K562 (cell line): ENCODE results near the gene GIGYF1. TPM values are rescaled to one million over a fixed set of nuclear protein-coding genes. Genes with fewer than 3 reads are reported as not detected.
A peak's percentile ranks its signal among the peaks of the same experiment; 100 is the strongest.

Experiments
- ARNT ChIP-seq, 2 experiments: fragments of 450-650 bp; IDR thresholded peaks; 2 replicates each; pipeline ENCODE4 v1.6.1; 2016; ENCODE audit warnings: mild to moderate bottlenecking in 1 of 2
- CCNT2 ChIP-seq: IDR thresholded peaks from 2 replicates; pipeline ENCODE4 v1.6.1; 2011; ENCODE audit warnings: borderline replicate concordance, low read depth, mild to moderate bottlenecking, moderate library complexity, mixed read lengths, low read length; ENCODE audit not compliant: insufficient read length; ENCODE audit errors: extremely low read depth
- CHD7 ChIP-seq: fragments of 200-600 bp; sonication (generic); IDR thresholded peaks from one replicate; pipeline ENCODE4 v1.6.1; 2012; ENCODE audit warnings: mild to moderate bottlenecking, low read depth, low read length, inconsistent platforms
- CREBBP ChIP-seq: IDR thresholded peaks from one replicate; pipeline ENCODE4 v1.6.1; 2012; ENCODE audit warnings: low read depth, mild to moderate bottlenecking, control low read depth, inconsistent platforms, low read length
- CXXC5 ChIP-seq: fragments of 250-450 bp; sonication (Bioruptor Pico); IDR thresholded peaks from 2 replicates; pipeline ENCODE4 v1.8.0; 2022; ENCODE audit warnings: inconsistent platforms, mild to moderate bottlenecking, moderate library complexity
- EGR1 ChIP-seq: fragments of 450-650 bp; conservative IDR thresholded peaks from 2 replicates; pipeline ENCODE4 v1.6.1; 2017; ENCODE audit warnings: mild to moderate bottlenecking
- EP300 ChIP-seq: IDR thresholded peaks from 2 replicates; pipeline ENCODE4 v1.6.1; 2012; ENCODE audit warnings: low read length, improper control_type of control experiment
- ETV6 ChIP-seq, 3 experiments: fragments of 150-350 bp in 1 of 3; sonication (generic) in 1 of 3; formaldehyde crosslinking in 1 of 3; IDR thresholded peaks; 2 replicates each; pipeline versions ENCODE4 v1.6.1 to v1.8.0; 2014 to 2022; ENCODE audit warnings: borderline replicate concordance in 2 of 3, low read depth in 2 of 3, antibody characterized with exemption in 1 of 3, low read length in 1 of 3, mild to moderate bottlenecking in 1 of 3, missing genetic modification reagents in 1 of 3
- PML ChIP-seq: IDR thresholded peaks from 2 replicates; pipeline ENCODE4 v1.6.1; 2012; ENCODE audit warnings: low read length, inconsistent platforms
- SIN3A ChIP-seq, 2 experiments: fragments of 150-350 bp in 1 of 2; IDR thresholded peaks; 2 replicates each; pipeline ENCODE4 v1.6.1; 2011 to 2016; ENCODE audit warnings: borderline replicate concordance in 2 of 2, low read depth in 2 of 2, low read length in 2 of 2, mild to moderate bottlenecking in 2 of 2, moderate library complexity in 2 of 2; ENCODE audit not compliant: control insufficient read depth in 1 of 2
- ZBTB43 ChIP-seq: sonication (generic); formaldehyde crosslinking; IDR thresholded peaks from 2 replicates; pipeline ENCODE4 v1.8.0; 2023; ENCODE audit warnings: mild to moderate bottlenecking, missing genetic modification reagents
- ZFPM2 ChIP-seq: fragments of 250-450 bp; sonication (Bioruptor Pico); IDR thresholded peaks from 2 replicates; pipeline ENCODE4 v1.5.1; 2022; ENCODE audit warnings: mild to moderate bottlenecking
- ZNF212 ChIP-seq: fragments of 450-650 bp; formaldehyde crosslinking; IDR thresholded peaks from 2 replicates; pipeline ENCODE4 v1.4.0; 2020; ENCODE audit warnings: mild to moderate bottlenecking
- polyA plus RNA-seq, 8 experiments: library from polyadenylated mRNA; depleted of rRNA in 4 of 8; stranded (reverse) in 5 of 8; unstranded in 3 of 8; fragments of >200 nt; fragmentation: Nextera tagmentation in 2 of 8; fragmentation: Illumina TruSeq in 1 of 8; extraction: Ambion mirVana in 2 of 8; extraction: Trizol in 1 of 8; gene quantifications; 2 replicates each; pipeline versions ENCODE4 v1.2.1 to v1.2.3, GENCODE V29; 2011 to 2014; ENCODE audit warnings: inconsistent platforms in 1 of 8, missing spikeins in 1 of 8
- total RNA-seq, 7 experiments: library from RNA; depleted of rRNA in 6 of 7; stranded (reverse); fragments of >200 nt in 6 of 7; fragmentation: Illumina TruSeq in 2 of 7; extraction: Trizol in 2 of 7; gene quantifications; 2 replicates each; pipeline versions ENCODE4 v1.2.1 to v1.2.3, GENCODE V29; 2011 to 2021; ENCODE audit warnings: low replicate concordance in 1 of 7

Gene GIGYF1
- total and polyA plus RNA-seq, 9 of the 15 experiments (the other 6 are each of a cell fraction or from before 2014, with no cell fraction given): 0.56 to 76.2 (median 16.8) TPM

- peak; percentile 31 for TF ChIP-seq CXXC5 (CRISPR knock-in tag)
- no peak for TF ChIP-seq ZNF212 (CRISPR knock-in tag)
- TF ChIP-seq CREBBP: no peak
- TF ChIP-seq CCNT2: no peak
- no peak for TF ChIP-seq CHD7
- TF ChIP-seq PML: no peak
- peak; percentile 68 for TF ChIP-seq EGR1
- no peak for TF ChIP-seq ARNT (IDR thresholded peaks at IDR 0.05)
- no peak for TF ChIP-seq EP300
- peak; percentile 77 to 85; a peak in 2 of 4 replicates for TF ChIP-seq SIN3A (IDR thresholded peaks at IDR 0.05; ENCODE audit: borderline replicate concordance in 2 of 2, control insufficient read depth in 1 of 2, low read depth in 2 of 2, low read length in 2 of 2)
- TF ChIP-seq ZFPM2 (CRISPR knock-in tag): no peak; the same call in 1 of the 2 replicates
- TF ChIP-seq ETV6 (IDR thresholded peaks at IDR 0.05; ENCODE audit: borderline replicate concordance in 1 of 2, low read depth in 2 of 2, low read length in 1 of 2): peak; percentile 95 to 98
- no peak for TF ChIP-seq ETV6 (CRISPR knock-in tag; IDR thresholded peaks at IDR 0.05; ENCODE audit: borderline replicate concordance)
- TF ChIP-seq ZBTB43 (CRISPR knock-in tag): no peak
Measured at GRCh38 chr7:100675581-100676350, 18.3 kb downstream of the GIGYF1 start (continued).
